GM12872 (cell line): Measurements from ENCODE around the gene VAMP8.

Experiments
- CTCF ChIP-seq: IDR thresholded peaks from 3 replicates; pipeline ENCODE4 v1.5.1; 2011; ENCODE audit warnings: low read depth, mild to moderate bottlenecking, low read length, moderate library complexity; ENCODE audit not compliant: insufficient read depth

The VAMP8 gene

GRCh38 chr2:85577386-85578242 is at the start of gene VAMP8:
Gene VAMP8 (plus strand): TSS chr2:85577586. CDS start chr2:85577647, 61 bp downstream.
- no peak for TF ChIP-seq CTCF

GRCh38 chr2:85527787-85528186 is 49.6 kb upstream of the VAMP8 start:
- no peak for TF ChIP-seq CTCF

- no peak for TF ChIP-seq CTCF
Measured at GRCh38 chr2:85528355-85528754, 49.0 kb upstream of the VAMP8 start.

- TF ChIP-seq CTCF: no peak
Measured at GRCh38 chr2:85529809-85530208, 47.6 kb upstream of the VAMP8 start.

GRCh38 chr2:85531589-85531988 is 45.8 kb upstream of the VAMP8 start:
- no peak for TF ChIP-seq CTCF

GRCh38 chr2:85534099-85534498 is 43.3 kb upstream of the VAMP8 start:
- no peak for TF ChIP-seq CTCF

- TF ChIP-seq CTCF: no peak
Measured at GRCh38 chr2:85534881-85535280, 42.5 kb upstream of the VAMP8 start.
